ENCODE measurements around the gene RGS6.

The RGS6 gene

GRCh38 chr14:72560889-72561493 is 628.8 kb downstream of the RGS6 start:
- no peak for DNase-seq

- DNase-seq = no peak
These were observed 630.1 kb downstream of the RGS6 start for GRCh38 chr14:72562300-72562699.

- DNase-seq = no peak
These were observed 631.4 kb downstream of the RGS6 start for GRCh38 chr14:72563676-72564075.

- DNase-seq = no peak
These were observed 632.9 kb downstream of the RGS6 start for GRCh38 chr14:72565149-72565559.

GRCh38 chr14:72565917-72566316 is 633.7 kb downstream of the RGS6 start:
- no peak for DNase-seq

- no peak for DNase-seq
These were observed 635.0 kb downstream of the RGS6 start for GRCh38 chr14:72567226-72567625.

GRCh38 chr14:72568296-72568992 is 636.2 kb downstream of the RGS6 start:
- no peak for DNase-seq

GRCh38 chr14:72573725-72574417 is 641.6 kb downstream of the RGS6 start:
- DNase-seq = no peak

GRCh38 chr14:72574715-72575114 is 642.5 kb downstream of the RGS6 start:
- DNase-seq = no peak

GRCh38 chr14:72576258-72576657 is 644.0 kb downstream of the RGS6 start:
- DNase-seq = no peak

- no peak for DNase-seq
These were observed 645.3 kb downstream of the RGS6 start for GRCh38 chr14:72577521-72577920.

- no peak for DNase-seq
These were observed 646.3 kb downstream of the RGS6 start for GRCh38 chr14:72578514-72578913.

- no peak for DNase-seq
These were observed 650.4 kb downstream of the RGS6 start for GRCh38 chr14:72582582-72582981.

- no peak for DNase-seq
These were observed 651.4 kb downstream of the RGS6 start for GRCh38 chr14:72583316-72584272.

- DNase-seq = no peak
These were observed 656.3 kb downstream of the RGS6 start for GRCh38 chr14:72588521-72588920.

- DNase-seq = no peak
These were observed 657.4 kb downstream of the RGS6 start for GRCh38 chr14:72589652-72590051.

GRCh38 chr14:72590577-72590976 is 658.3 kb downstream of the RGS6 start:
- no peak for DNase-seq

GRCh38 chr14:72591391-72591790 is 659.2 kb downstream of the RGS6 start:
- DNase-seq = no peak

- DNase-seq = no peak
These were observed 662.1 kb downstream of the RGS6 start for GRCh38 chr14:72594099-72594901.

- DNase-seq = no peak
These were observed 663.1 kb downstream of the RGS6 start for GRCh38 chr14:72595152-72595862.

All from cortex of kidney (tissue), 1 donor.